ENCODE measurements around the gene S100A7A. TPM values are rescaled to one million over a fixed set of nuclear protein-coding genes. Genes with fewer than 3 reads are reported as not detected.

The S100A7A gene
- total and polyA plus RNA-seq, 2 of the 13 experiments (the other 11 are each of a cell fraction or from before 2014, with no cell fraction given) = not detected

DNA sequence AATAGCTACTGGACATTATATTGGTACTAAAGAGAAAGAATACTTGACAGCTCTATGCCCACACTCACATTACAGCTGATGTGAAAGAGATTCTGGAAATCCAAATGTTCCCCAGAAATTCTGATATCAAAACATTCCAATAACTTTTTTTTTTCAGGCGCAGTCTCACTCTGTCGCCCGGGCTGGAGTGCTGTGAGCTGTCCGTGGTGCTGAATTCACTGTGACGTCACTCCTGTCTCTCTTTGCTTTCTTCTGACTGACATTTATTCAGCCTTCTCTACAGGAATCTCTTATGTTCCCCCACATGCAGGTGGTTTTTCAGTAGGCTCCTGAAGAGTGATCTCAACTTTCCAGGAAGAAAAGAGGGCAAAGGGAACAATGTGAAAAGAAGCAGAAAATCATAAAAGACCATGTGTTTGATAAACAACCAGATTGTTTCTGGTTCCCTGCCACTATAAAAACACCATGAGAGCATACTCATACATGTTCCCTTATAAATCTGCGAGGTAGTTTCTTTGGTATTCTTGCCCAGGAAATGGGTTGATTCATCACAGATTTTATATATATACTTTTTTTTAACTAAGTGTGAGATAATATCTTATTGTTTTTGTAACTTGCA lies 6.2 kb downstream of the S100A7A start (continued):
- no peak for TF ChIP-seq TCF7L2 (IDR thresholded peaks at IDR 0.05; ENCODE audit: low read depth, low read length)
- no peak for TF ChIP-seq ZFP62 (CRISPR knock-in tag; IDR thresholded peaks at IDR 0.05)
- TF ChIP-seq ARNT2 (CRISPR knock-in tag; IDR thresholded peaks at IDR 0.05; ENCODE audit: low read depth) = no peak
- peak; percentile 95 for TF ChIP-seq TSC22D2 (CRISPR knock-in tag; IDR thresholded peaks at IDR 0.05; ENCODE audit: borderline replicate concordance)
- peak; percentile 53 for TF ChIP-seq FOSL2 (CRISPR knock-in tag; IDR thresholded peaks at IDR 0.05)
- peak; percentile 86; the same call in 1 of the 2 replicates for TF ChIP-seq HMGXB3 (CRISPR knock-in tag; IDR thresholded peaks at IDR 0.05; ENCODE audit: borderline replicate concordance)
- 0 out of 2 replicates have a peak, but pooled peaks have one; percentile 38 for TF ChIP-seq ZNF639 (CRISPR knock-in tag; conservative IDR thresholded peaks at IDR 0.05)
- no peak for TF ChIP-seq JUNB (CRISPR knock-in tag; IDR thresholded peaks at IDR 0.05; ENCODE audit: borderline replicate concordance)
- no peak for TF ChIP-seq CHCHD3 (CRISPR knock-in tag; IDR thresholded peaks at IDR 0.05)
- TF ChIP-seq, protein P1, sequence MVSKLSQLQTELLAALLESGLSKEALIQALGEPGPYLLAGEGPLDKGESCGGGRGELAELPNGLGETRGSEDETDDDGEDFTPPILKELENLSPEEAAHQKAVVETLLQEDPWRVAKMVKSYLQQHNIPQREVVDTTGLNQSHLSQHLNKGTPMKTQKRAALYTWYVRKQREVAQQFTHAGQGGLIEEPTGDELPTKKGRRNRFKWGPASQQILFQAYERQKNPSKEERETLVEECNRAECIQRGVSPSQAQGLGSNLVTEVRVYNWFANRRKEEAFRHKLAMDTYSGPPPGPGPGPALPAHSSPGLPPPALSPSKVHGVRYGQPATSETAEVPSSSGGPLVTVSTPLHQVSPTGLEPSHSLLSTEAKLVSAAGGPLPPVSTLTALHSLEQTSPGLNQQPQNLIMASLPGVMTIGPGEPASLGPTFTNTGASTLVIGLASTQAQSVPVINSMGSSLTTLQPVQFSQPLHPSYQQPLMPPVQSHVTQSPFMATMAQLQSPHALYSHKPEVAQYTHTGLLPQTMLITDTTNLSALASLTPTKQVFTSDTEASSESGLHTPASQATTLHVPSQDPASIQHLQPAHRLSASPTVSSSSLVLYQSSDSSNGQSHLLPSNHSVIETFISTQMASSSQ (IDR thresholded peaks at IDR 0.05; ENCODE audit: low read depth) = no peak
- TF ChIP-seq, protein P1 (CRISPR knock-in tag; IDR thresholded peaks at IDR 0.05; ENCODE audit: borderline replicate concordance) = no peak
- TF ChIP-seq HDAC2 (CRISPR knock-in tag; IDR thresholded peaks at IDR 0.05) = peak; percentile 62; the same call in 1 of the 2 replicates
- 0 out of 2 replicates have a peak, but pooled peaks have one; percentile 45 for TF ChIP-seq ETV6 (CRISPR knock-in tag; conservative IDR thresholded peaks at IDR 0.05)
- TF ChIP-seq MTF1 (CRISPR knock-in tag; IDR thresholded peaks at IDR 0.05) = 0 out of 2 replicates have a peak, but pooled peaks have one; percentile 49
- TF ChIP-seq MLLT10 (CRISPR knock-in tag; IDR thresholded peaks at IDR 0.05) = no peak
- no peak for TF ChIP-seq MBD4 (IDR thresholded peaks at IDR 0.05; ENCODE audit: borderline replicate concordance, low read length)
- peak; percentile 43; the same call in 1 of the 2 replicates for TF ChIP-seq HOXA3 (CRISPR knock-in tag; IDR thresholded peaks at IDR 0.05)
- TF ChIP-seq, protein P2, sequence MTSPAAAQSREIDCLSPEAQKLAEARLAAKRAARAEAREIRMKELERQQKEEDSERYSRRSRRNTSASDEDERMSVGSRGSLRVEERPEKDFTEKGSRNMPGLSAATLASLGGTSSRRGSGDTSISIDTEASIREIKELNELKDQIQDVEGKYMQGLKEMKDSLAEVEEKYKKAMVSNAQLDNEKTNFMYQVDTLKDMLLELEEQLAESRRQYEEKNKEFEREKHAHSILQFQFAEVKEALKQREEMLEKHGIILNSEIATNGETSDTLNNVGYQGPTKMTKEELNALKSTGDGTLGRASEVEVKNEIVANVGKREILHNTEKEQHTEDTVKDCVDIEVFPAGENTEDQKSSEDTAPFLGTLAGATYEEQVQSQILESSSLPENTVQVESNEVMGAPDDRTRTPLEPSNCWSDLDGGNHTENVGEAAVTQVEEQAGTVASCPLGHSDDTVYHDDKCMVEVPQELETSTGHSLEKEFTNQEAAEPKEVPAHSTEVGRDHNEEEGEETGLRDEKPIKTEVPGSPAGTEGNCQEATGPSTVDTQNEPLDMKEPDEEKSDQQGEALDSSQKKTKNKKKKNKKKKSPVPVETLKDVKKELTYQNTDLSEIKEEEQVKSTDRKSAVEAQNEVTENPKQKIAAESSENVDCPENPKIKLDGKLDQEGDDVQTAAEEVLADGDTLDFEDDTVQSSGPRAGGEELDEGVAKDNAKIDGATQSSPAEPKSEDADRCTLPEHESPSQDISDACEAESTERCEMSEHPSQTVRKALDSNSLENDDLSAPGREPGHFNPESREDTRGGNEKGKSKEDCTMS (CRISPR knock-in tag; conservative IDR thresholded peaks at IDR 0.05) = 0 out of 2 replicates have a peak, but pooled peaks have one; percentile 76
